ENCODE results near the gene RB1. TPM values are rescaled to one million over a fixed set of nuclear protein-coding genes. Genes with fewer than 3 reads are reported as not detected.

The RB1 gene
- total RNA-seq, 1 donor from 2014 or later, result 10.6 TPM

- DNase-seq (ENCODE audit: low spot score in 2 of 2), result no peak
- Histone ChIP-seq H3K36me3 (peaks cover 0 to 13% of the 10 kb centered on the region in 2 donors), H3K4me3 (no peak overlapping the region), H3K27me3 (no peaks in the 10 kb centered on the region), H3K9me3 (no peaks in the 10 kb centered on the region), H3K4me1 (peaks cover 3 to 35% of the 10 kb centered on the region in 2 donors), H3K27ac (peak overlapping the region; percentile 19 to 74)
- TF ChIP-seq CTCF (IDR thresholded peaks at IDR 0.05), result no peak
- intact Hi-C loops (cut with DNase I), result no loop called here
Observed at GRCh38 chr13:48398450-48399095, 95.0 kb downstream of the RB1 start.

GRCh38 chr13:48400090-48400694 is 96.6 kb downstream of the RB1 start:
- DNase-seq (ENCODE audit: low spot score in 2 of 2), result no peak
- Histone ChIP-seq H3K4me3 (no peak overlapping the region), H3K27ac (peak overlapping the region; percentile 74), H3K4me1 (peaks cover 3 to 38% of the 10 kb centered on the region in 2 donors), H3K27me3 (no peaks in the 10 kb centered on the region), H3K9me3 (no peaks in the 10 kb centered on the region), H3K36me3 (no peaks in the 10 kb centered on the region)
- intact Hi-C loops (cut with DNase I), result loop anchor here (2.0 to 10.0 kb wide), 4 partner anchors 47 to 177 kb away; partner anchors contain the start of genes ITM2B and RCBTB2
- no peak for TF ChIP-seq CTCF (IDR thresholded peaks at IDR 0.05)

GRCh38 chr13:48400850-48401291 is 97.3 kb downstream of the RB1 start:
- no peak for TF ChIP-seq CTCF (IDR thresholded peaks at IDR 0.05)
- intact Hi-C loops (cut with DNase I), result loop anchor here (2.0 to 10.0 kb wide), 4 partner anchors 46 to 176 kb away; partner anchors contain the start of genes ITM2B and RCBTB2
- H3K9me3 ChIP-seq, result no peaks in the 10 kb centered on the region
- H3K36me3 ChIP-seq, result no peaks in the 10 kb centered on the region
- H3K27me3 ChIP-seq, result no peaks in the 10 kb centered on the region
- H3K4me3 ChIP-seq, result no peak overlapping the region
- no peak for DNase-seq (ENCODE audit: low spot score in 2 of 2)
- peak overlapping the region; percentile 74 for H3K27ac ChIP-seq
- peaks cover 3 to 40% of the 10 kb centered on the region in 2 donors for H3K4me1 ChIP-seq

- no peak for TF ChIP-seq CTCF (IDR thresholded peaks at IDR 0.05)
- no peak for DNase-seq (ENCODE audit: low spot score in 2 of 2)
- Histone ChIP-seq H3K36me3 (no peaks in the 10 kb centered on the region), H3K27me3 (no peaks in the 10 kb centered on the region), H3K4me1 (peaks cover 3 to 40% of the 10 kb centered on the region in 2 donors), H3K9me3 (no peaks in the 10 kb centered on the region), H3K4me3 (no peak overlapping the region), H3K27ac (peak overlapping the region; percentile 74)
- intact Hi-C loops (cut with DNase I), result loop anchor here (2.0 to 10.0 kb wide), 4 partner anchors 45 to 176 kb away; partner anchors contain the start of genes ITM2B and RCBTB2
Observed at GRCh38 chr13:48401480-48401879, 97.9 kb downstream of the RB1 start.

- Histone ChIP-seq H3K27me3 (no peaks in the 10 kb centered on the region), H3K4me3 (peak overlapping the region in 1 of 2 donors; percentile 40), H3K4me1 (peaks cover 3 to 40% of the 10 kb centered on the region in 2 donors), H3K27ac (peak overlapping the region; percentile 74), H3K9me3 (no peaks in the 10 kb centered on the region), H3K36me3 (no peaks in the 10 kb centered on the region)
- intact Hi-C loops (cut with DNase I), result loop anchor here (2.0 to 10.0 kb wide), 4 partner anchors 102 to 175 kb away; partner anchors contain the start of genes ITM2B and RCBTB2
- no peak for DNase-seq (ENCODE audit: low spot score in 2 of 2)
- no peak for TF ChIP-seq CTCF (IDR thresholded peaks at IDR 0.05)
Observed at GRCh38 chr13:48402325-48402932, 98.9 kb downstream of the RB1 start.
